ENCODE results near the gene TMEM205.
A peak's percentile ranks its signal among the peaks of the same experiment; 100 is the strongest.
"Not testable (repeated sequence)": the region's sequence is repeated elsewhere in the genome, so short reads cannot be mapped to it uniquely, and the experiment has no call there.

The TMEM205 gene

DNA sequence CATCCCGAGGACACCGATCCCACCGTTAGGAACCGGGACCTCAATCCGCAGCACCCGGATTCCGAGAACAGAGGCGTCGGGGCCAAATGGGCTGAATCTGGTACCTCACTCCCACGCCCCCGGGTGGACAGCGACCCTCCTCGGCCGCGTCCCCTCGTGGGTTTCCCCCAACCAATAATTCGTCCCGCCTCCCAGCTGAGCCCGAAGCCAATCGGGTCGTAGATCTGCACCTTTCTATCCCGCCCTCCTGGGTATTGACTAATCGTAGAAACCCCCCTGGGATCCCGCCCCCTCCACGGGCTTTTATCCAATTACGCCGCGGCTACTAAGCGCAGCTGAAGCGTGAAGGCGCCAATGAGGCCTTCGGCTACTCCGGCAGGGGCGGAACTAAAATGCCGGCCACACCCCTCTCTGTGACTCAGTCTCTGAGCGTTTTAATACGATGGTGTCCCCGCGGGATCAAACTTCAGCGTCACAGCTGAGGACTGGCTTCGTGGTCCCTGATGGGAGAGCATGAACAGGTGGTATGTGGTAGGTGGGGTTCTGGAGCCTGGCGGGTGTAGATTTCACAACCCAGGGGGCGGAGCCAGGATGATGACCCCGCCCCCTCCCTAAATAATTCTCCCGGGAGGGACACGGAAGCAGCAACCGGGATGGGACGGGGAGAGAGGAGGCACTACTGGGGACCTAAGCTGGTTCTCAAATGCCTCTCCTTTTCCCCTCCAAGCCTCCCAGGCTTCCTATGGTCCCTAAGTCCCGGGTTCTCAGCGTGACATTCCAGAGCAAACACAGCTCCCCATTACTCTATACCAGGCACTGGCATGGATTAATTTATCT lies at the start of gene TMEM205, which contains the start of gene CCDC159:
Gene TMEM205 (minus strand): TSS at position 165 of the 837 bp plus-strand sequence. CDS start 649 bp downstream, outside the sequence.
Gene CCDC159 (plus strand): TSS at position 416 of the 837 bp plus-strand sequence. CDS start 88 bp downstream, at position 504.
- DNase-seq (ENCODE audit: extremely low read depth in 1 of 2, low read depth in 1 of 2), result peak; percentile 93 to 98

DNA sequence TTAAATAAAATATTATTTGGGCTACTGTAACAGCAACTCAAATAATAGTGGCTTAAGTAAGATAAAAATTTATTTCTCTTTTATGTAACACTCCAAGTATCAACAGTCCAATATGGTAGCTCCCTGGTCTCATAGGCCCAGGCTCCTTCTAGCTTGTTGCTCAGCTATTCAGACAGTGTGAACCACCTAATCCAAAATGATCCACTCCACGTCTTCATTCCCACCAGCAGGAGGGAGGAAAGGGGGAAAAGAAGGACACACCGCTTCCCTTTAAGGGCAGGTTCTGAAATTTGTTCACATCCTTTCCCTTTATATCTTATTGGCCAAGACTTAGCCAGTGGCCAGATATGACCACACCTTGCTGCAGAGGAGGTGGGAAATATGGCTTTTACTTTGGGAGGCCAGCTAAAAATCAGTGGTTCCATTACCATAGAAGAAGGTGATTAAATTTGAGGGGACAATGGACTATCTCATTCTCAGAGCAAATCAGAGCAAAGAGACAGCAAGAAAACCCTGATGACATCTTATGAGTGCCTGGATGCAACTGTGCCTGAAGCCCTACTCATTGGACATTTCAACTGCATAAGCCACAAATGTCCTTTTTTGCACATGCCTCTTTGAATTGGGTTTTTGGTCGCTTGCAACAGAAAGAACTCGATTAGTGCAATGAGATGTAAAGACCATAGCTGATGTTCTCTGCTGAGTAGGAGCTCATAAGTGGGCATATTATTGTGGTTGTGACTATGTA lies 45.0 kb upstream of the TMEM205 start:
- DNase-seq (ENCODE audit: extremely low read depth in 1 of 2, low read depth in 1 of 2), result no peak

- no peak for DNase-seq (ENCODE audit: extremely low read depth in 1 of 2, low read depth in 1 of 2)
Observed at GRCh38 chr19:11390359-11390758, 44.3 kb upstream of the TMEM205 start.

DNA sequence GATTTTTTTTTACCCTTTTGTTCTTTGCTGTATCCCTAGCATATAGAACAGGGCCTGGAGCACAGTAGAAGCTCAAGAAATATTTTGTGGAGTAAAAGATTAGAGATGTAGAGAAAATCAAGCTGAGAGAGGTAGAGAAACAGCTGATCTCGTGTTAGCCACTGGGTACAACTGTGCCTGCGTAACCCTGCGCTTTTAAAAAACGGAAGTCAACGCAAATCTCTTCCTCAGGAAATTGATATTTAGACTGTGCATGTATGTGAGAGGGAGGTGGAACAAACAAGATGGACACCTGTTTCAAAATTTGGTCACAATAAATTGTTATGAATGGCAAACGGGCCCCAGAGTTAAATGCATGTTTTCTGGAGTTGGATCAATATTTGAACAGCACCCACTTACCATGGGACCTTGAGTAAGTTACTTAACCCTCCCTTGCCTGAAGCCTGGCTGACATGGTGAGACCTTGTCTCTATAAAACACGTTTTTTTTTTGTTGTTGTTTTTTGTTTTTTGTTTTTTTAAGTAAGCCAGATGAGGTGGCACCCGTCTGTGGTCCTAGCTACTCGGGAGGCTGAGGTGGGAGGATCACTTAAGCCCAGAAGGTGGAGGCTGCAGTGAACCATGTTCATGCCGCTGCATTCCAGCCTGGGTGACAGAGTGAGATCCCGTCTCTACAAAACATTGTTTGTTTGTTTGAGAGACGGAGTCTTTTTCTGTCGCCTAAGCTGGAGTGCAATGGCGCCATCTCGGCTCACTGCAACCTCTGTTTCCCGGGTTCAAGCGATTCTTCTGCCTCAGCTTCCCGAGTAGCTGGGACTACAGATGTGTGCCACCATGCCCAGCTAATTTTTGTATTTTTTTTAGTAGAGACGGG lies 41.3 kb upstream of the TMEM205 start:
- DNase-seq (ENCODE audit: extremely low read depth in 1 of 2, low read depth in 1 of 2), result no peak

DNA sequence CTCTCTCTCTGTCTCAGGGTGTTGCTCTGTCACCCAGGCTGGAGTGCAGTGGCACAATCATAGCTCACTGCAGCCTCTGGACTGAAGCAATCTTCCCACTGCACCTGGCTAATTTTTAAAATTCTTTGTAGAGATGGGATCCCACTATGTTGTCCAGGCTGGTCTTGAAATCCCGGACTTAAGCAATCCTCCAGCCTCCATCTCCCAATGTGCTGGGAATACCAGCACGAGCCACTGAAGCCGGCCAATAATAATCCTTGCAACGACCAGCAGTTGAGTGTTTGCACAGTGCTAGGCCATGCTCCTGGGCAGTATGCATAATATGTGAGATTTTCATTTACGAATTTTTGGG lies 38.7 kb upstream of the TMEM205 start:
- DNase-seq (ENCODE audit: extremely low read depth in 1 of 2, low read depth in 1 of 2), result no peak

GRCh38 chr19:11383706-11384048 lies 37.6 kb upstream of the TMEM205 start:
- DNase-seq (ENCODE audit: extremely low read depth in 1 of 2, low read depth in 1 of 2), result no peak

DNA sequence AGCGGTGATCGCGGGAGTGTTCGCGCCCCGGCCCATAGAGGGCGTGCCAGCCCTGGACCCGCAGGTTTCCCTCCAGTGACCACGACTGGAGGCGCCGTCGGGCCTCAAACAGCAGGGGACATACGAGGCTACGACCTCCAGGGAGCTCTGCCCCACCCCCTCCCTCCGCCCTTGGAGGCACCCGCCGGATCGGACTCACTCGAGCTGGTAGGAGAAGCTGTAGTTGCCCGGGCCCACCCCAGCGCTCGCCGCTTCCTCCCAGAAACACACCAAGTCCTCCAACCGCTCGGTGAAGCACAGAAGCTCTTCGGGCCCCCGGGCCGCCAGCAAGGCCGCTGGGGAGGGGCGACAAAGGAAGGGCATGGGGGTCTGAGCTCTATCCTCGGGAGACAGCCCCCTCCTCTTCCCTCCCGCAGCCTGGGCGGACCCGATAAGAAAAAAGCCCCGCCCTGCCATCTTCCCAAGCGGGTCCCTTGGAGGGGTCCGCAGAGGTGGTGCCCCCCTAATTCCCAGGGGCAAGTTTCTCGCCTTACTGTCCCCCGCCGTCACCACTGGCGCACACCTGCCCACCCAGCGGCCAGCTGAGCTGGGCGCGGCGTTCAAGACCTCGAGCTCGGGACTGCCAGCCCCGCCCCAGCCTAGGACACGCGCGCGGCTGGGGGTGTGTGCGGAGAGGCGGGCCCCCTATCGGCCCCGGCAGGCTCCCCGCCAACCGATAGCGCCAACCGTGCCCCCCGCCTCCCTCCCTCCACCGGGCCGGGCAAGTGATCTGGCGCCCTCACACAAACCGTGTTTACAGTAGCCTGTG lies 37.0 kb upstream of the TMEM205 start:
- peak in 1 of 2 donors; percentile 43 for DNase-seq (ENCODE audit: extremely low read depth in 1 of 2, low read depth in 1 of 2)

DNA sequence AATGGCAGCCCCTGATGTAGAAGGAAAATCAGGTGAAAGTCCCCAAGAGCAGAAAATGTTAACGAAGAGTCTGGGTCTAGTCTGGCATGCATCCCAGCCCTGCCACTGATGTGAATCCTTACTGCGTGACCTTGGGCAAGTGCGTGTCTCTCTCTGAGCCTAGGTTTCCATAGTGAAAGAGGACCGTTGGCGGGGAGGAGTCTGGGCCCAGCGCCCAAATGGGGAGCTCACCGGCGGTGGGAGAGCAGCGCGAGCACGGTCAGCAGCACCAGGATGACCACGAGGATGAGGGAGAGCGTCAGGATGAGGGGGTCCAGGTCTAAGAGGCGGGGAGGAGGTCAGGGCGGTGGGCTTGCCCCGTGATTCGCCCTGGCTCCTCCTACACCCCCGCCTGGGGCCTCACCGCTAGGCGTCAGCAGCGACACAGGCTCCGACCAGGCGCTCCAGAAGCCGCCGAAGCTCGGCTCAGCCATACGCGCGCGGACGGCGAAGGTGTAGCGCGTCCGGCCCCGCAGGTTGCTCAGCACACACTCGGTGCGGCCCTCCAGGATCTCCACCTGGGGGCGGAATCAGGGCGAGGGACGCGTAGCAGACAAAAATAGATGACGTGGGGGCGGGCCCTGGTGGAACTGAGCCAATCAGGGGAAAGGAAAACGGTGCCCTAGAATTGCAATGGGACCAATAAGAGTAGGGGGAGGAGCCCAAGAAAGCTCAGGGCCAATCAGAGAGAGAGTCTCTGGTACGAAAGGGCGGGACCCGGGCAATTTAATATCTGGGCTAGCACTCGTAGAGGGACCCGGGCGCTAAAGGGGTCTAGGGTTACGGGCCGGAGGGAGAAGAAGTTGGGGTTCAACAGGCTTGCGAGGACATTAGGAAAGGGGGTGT lies 34.8 kb upstream of the TMEM205 start:
- peak; percentile 93 to 97 for DNase-seq (ENCODE audit: extremely low read depth in 1 of 2, low read depth in 1 of 2)

GRCh38 chr19:11379857-11380350 lies 33.8 kb upstream of the TMEM205 start:
- no peak for DNase-seq (ENCODE audit: extremely low read depth in 1 of 2, low read depth in 1 of 2)

DNA sequence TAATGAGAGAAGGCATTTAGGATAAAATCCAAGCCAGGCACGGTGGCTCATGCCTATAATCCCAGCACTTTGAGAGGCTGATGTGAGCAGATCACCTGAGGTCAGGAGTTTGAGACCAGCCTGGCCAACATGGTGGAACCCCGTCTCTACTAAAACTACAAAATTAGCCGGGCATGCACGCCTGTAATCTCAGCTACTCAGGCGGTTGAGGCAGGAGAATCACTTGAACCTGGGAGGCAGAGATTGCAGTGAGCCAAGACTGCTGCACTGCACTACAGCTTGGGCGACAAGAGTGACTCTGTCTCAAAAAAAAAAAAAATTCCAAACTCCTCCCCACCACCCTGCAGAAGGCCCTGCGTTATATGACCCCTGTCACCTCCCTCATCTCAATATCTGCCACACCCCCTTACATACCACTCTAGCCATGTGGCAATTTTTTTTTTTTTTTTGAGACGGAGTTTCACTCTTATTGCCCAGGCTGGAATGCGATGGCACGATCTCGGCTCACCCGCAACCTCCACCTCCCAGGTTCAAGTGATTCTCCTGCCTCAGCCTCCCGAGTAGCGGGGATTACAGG lies 33.3 kb upstream of the TMEM205 start:
- DNase-seq (ENCODE audit: extremely low read depth in 1 of 2, low read depth in 1 of 2), result not testable (repeated sequence)

DNA sequence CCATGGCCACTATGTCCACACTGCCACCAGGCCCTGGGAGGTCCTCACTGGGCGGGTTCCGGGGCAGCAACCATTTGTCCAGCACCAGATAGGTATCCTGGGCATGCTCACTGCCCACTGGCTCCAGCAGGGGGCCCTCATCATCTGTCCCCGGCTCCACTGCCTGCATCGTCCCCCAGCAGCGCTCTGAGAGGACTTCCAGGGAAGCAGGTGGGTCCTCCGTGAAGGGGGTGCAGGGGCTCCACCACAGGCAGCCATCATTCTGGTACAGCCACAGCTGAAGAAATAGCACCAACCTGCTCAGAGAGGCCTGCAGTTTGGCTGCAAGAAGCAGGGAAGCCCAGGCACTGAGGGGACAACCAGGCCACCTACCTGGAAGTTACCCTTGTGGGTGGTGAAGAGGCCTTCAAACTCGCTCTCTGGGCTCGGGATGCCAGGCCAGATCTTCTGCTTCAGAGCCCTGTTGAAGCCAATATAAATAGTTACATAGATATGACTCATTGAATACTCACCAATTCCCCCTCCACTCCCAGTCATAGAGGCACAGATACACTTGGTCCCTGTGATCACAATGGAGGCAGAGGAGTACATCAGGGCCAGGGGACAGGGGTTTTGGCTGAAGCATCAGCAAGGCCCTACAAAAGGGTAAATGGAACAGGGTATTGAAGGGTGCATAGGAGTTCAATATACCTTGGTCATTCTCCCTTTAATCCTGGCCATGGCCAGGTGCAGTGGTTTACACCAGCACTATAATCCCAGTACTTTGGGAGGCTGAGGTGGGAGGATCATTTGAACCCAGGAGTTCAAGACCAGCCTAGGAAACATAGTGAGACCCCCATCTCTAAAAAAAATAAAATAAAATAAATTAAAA lies 32.5 kb upstream of the TMEM205 start:
- no peak for DNase-seq (ENCODE audit: extremely low read depth in 1 of 2, low read depth in 1 of 2)

DNA sequence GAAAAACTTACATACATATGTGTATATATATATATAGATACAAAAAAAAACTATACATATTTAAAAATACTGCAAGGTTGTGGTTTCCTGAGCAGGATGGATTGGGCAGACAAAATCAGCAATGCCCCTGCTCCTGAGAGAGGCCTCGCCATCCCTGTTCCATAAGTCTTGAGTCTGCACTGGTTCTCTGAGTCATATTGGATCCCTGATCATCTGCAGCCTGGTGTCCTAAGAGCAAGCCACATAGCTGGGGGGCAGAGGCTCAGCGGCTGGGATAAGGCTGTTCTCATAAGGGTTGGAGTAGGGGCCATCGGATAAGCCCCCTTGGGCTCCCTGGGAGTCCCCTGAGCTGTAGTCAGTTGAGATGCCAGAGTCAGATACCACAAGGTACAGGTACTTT lies 31.7 kb upstream of the TMEM205 start:
- no peak for DNase-seq (ENCODE audit: extremely low read depth in 1 of 2, low read depth in 1 of 2)

- no peak for DNase-seq (ENCODE audit: extremely low read depth in 1 of 2, low read depth in 1 of 2)
Observed at GRCh38 chr19:11377237-11377636, 31.2 kb upstream of the TMEM205 start.

GRCh38 chr19:11375143-11375948 lies 29.3 kb upstream of the TMEM205 start:
- peak in 1 of 2 donors; percentile 57 for DNase-seq (ENCODE audit: extremely low read depth in 1 of 2, low read depth in 1 of 2)

DNA sequence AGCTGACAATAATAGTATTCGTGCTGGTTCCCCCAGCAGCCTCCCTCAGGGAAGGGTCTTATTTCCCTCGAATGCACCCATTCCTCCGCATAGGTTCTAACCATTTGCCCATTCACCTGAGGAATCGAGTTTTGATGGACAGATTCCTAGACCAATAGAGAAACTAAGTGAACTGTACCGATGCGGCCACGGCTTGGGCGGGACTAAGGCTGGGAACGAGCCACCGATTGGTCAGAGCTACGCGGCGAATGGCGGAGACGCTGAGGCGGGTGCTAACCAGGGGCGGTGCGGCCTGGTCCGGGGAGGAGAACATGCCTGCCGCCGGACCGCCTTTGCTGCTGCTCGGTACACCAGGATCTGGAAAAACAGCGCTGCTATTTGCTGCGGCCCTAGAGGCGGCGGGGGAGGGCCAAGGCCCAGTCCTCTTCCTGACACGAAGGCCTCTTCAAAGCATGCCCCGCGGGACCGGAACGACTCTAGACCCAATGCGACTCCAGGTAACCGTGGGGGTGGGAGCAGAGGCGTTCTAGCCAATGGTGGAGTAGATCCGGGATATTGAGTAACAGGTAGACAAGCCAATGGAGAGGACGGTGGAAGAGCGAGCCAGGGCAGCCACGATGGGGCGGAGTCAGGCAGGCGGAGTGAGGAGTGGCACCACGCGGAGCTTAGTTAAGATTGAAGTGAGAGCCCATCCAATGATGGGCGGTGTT lies 28.5 kb upstream of the TMEM205 start, which contains the start of gene SWSAP1:
Gene SWSAP1 (plus strand): TSS at position 234 of the 710 bp plus-strand sequence. CDS start 15 bp downstream, at position 249.
- peak; percentile 92 to 96 for DNase-seq (ENCODE audit: extremely low read depth in 1 of 2, low read depth in 1 of 2)

DNA sequence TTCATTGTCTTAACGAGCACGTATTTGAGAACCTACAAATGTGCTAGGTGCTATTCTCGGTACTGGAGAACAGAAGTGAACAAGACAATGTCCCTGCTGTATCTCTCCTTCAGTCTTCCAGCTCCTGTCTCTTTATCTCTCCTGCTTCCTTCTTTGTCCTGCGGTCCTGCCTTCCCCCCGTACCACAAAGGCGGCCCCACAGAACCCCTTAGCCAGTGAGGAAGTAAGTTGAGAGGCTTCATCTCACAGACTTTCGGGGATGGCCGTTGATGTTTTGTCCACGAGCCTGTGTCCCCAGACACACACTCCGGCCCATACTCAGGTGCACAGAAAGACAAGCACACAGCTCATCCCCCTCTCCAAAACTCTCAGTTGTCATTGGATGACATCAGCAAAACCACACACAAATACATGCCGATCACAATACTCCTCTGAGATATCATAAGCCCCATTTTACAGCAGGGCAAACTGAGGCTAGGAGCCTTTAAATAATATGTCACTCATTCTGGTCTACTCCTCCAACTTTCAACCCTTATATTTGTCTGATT lies 27.9 kb upstream of the TMEM205 start:
- no peak for DNase-seq (ENCODE audit: extremely low read depth in 1 of 2, low read depth in 1 of 2)

All from stimulated activated CD8-positive, alpha-beta memory T cell treated with anti-CD3 and anti-CD28 coated beads, Interleukin-7, amount 100 ng/mL, for 48 hours (primary cell).